ENCODE measurements around the gene EPG5.
A peak's percentile ranks its signal among the peaks of the same experiment; 100 is the strongest.
"Not testable (repeated sequence)": the region's sequence is repeated elsewhere in the genome, so short reads cannot be mapped to it uniquely, and the experiment has no call there.

The EPG5 gene

DNA sequence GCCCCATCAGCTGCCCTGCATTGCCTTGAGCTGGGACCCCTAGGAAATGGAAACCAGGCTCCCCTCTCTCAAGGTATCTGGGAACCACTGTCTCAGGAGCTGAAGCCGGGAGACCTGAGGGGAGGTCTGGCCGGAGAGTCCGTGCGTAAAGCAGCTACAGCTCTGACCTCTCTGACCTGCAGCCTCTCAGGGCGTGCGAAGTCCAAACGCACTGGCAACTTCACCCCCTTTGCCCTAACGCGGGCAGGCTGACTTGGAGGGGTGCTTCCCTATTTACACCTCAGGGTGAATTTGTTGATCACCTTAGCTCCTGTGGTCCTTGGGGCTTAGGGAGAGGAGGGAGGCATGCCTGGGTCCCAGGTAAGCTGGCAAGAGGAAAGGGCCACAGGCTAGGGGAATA lies 124.1 kb downstream of the EPG5 start:
- no peak overlapping the region for H3K27ac ChIP-seq
- H3K4me3 ChIP-seq, result no peak overlapping the region

DNA sequence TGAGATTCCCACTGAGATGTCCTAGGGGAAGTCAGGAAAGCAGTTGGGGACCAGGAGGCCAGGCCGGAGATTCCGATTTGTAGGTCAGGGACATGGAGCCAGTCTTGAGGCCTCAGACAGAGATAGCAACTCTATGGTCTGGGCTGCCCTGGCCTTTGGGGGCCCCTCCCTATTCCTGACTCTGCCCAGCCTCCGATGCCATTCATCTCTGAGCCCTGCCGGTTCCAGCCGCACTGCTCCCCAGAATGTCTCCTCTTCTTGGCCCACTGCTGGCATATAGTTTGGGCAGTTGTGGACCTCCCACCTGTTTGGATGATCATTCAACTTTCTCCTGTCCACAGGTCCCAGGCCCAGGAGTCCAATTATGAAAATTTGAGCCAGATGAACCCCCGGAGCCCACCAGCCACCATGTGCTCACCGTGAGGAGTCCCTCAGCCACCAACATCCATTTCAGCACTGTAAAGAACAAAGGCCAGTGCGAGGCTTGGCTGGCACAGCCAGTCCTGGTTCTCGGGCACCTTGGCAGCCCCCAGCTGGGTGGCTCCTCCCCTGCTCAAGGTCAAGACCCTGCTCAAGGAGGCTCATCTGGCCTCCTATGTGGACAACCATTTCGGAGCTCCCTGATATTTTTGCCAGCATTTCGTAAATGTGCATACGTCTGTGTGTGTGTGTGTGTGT lies 125.2 kb downstream of the EPG5 start:
- Histone ChIP-seq H3K4me3 (no peak overlapping the region), H3K27ac (no peak overlapping the region)

DNA sequence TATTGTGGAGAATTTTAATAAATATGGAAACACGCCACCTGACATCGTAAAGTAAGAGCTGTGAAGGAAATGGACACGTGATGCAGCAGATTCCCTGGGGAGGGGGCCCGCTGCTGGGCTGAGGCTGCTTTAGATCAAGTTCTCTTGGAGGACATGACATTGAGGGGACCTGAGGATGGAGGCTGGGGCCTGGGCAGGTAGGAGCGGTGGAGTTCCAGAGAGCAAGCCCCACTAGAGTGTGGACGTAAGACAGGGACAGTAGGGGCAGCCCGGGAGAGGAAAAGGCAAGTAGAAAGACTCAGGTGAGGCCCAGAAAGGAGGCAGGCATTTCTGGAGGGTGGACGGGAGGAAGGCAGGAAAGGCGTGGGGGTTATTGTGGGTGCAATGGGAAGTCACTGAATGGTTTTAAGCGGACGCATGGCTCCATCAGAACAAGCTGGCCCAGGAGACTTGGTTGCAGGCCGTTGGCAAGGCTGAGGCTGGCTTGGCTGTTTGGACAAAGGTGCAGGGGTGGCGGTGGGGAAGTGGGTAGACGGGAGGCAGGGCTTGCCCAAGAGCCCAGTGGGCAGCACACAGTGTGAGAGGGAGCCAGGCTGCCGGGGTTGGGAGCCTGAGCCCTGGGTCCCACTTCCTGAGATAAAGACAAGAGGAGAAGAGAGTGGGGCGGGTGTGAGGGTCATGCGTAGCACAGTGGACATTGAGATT lies 125.9 kb downstream of the EPG5 start:
- Histone ChIP-seq H3K27ac (no peak overlapping the region), H3K4me3 (no peak overlapping the region)

DNA sequence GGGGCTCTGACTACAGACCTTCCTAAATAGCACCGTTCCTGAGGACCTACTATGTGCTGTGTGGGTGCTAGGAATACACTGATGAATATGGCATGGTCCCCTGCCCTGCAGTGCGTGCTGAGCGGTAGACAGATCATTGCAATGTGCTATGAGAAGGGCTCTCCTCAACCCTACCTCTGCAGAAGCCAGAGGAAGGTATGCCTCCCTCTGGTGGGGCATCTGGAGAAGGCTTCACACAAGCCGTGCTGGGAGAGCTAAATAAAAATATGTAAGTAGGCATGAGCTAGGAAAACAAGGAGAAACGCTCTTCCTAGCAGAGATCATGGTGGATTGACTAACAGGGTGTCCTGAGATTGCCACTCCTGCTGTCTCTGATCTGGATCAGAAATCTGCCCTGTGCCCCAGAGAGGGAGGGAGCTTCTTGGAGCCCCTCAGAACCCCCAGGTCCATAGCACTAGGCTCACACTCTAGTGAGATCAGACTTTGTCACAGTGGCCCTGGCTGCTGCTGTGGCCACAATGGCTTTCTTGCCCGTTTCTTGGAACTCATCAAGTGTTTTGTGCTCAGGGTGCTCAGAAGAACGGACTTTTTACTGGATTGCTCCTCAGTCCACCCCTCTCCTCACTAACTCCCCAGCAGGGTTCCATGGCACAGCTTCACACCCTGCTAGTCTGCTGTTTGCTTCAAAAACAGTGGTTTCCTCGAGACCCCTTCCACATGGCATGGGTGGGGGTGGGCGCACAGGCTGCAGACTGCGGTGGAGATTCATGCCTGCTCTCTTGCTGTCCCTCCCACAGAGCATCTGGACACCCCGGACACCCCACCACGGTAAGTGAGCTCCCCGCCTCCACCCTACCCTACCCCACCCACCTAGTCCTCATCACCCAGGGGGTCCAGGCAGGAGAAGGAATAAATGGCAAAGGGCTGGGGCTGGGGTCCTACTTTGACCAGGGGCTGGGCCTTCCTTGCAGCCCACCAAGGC lies 127.4 kb downstream of the EPG5 start:
- H3K27ac ChIP-seq, result no peak overlapping the region

DNA sequence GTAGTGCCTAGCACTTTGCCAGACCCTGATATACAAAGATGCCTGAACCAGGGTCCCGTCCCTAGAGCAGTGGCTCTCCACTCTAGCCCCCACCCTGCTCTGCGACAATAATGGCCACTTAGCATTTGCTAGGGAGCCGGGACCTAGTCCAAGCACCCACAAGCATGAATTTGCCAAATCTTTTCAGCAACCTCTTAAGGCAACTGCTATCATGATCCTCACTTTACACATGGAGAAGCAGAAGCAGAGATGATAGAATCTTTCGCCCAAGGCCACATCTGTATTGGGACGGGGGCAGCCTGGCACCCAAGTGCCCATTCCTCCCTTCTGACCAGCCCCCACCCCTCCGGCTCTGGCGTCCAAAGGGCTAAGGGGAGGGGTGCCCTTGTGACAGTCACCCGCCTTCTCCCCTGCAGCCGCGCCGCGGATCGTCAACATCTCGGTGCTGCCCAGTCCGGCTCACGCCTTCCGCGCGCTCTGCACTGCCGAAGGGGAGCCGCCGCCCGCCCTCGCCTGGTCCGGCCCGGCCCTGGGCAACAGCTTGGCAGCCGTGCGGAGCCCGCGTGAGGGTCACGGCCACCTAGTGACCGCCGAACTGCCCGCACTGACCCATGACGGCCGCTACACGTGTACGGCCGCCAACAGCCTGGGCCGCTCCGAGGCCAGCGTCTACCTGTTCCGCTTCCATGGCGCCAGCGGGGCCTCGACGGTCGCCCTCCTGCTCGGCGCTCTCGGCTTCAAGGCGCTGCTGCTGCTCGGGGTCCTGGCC lies 128.6 kb downstream of the EPG5 start:
- Histone ChIP-seq H3K27ac (no peak overlapping the region), H3K4me3 (peak overlapping the region in 1 of 7 experiments; percentile 31)

More for the DNA sequence above, 127.4 kb downstream of the EPG5 start:
- H3K4me3 ChIP-seq, result no peak overlapping the region

DNA sequence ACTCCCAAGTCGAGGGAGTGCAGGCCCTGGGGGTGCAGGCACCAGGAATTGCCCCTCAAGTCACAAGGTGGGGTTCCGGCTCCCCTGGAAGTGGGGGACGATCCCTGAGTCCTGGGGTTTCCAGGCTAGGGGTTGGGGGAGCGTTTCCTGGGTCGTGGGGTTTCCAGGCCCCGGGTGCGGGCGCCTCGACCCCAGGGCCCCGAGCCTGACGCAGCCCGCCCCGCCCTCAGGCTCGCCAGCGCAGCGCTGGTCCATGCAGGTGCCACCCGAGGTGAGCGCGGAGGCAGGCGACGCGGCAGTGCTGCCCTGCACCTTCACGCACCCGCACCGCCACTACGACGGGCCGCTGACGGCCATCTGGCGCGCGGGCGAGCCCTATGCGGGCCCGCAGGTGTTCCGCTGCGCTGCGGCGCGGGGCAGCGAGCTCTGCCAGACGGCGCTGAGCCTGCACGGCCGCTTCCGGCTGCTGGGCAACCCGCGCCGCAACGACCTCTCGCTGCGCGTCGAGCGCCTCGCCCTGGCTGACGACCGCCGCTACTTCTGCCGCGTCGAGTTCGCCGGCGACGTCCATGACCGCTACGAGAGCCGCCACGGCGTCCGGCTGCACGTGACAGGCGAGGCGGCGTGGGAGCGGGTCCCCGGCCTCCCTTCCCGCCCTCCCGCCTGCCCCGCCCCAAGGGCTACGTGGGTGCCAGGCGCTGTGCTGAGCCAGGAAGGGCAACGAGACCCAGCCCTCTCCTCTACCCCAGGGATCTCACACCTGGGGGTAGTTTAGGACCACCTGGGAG lies 129.7 kb downstream of the EPG5 start:
- no peak overlapping the region for H3K27ac ChIP-seq
- peak overlapping the region; percentile 9 to 31 (median 25) for H3K4me3 ChIP-seq

DNA sequence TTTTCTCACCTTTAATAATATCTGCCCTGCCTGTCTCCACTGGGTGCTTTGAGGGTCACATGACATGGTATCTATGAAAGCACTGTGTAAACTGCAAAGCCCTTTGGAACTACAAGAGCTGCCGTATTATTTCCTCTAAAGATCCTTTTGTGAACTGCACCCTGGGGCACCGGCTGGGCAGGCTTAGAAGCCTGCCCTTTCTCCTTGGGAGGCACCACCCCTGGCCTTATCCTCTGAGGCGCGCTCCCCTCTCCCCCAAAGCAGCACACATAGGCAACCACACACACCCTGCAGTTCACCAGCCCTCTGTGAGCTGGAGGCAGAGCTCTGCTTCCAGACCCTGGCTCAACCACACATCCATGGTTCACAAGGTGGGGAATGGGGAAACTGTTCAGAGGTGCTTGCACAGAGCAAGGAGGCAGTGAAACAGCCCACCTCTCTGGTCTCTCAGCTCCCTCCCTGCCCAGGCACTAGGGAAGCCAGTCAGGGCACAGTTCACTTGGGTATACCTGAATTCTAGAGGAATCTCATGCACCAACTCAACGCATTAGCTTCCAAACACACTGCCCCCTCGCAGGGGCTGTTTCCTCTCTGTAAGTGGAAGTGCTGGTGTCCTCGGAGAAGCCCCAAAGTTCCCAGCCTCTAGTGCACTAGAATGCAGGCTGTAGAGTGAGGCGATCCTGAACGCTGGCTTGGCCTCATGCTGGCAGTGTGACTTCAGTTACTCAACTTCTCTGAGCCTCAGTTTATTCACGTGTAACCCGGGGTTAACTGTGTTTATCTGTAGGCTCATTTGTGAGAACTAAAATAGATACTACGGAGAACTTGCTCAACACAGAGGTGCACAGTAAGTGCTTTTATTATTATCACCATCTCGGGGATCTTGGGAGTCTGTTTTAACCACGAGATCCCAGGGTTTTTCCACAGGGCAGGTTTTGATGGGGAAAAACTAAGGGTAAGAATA lies 130.6 kb downstream of the EPG5 start:
- no peak overlapping the region for H3K4me3 ChIP-seq
- H3K27ac ChIP-seq, result no peak overlapping the region

DNA sequence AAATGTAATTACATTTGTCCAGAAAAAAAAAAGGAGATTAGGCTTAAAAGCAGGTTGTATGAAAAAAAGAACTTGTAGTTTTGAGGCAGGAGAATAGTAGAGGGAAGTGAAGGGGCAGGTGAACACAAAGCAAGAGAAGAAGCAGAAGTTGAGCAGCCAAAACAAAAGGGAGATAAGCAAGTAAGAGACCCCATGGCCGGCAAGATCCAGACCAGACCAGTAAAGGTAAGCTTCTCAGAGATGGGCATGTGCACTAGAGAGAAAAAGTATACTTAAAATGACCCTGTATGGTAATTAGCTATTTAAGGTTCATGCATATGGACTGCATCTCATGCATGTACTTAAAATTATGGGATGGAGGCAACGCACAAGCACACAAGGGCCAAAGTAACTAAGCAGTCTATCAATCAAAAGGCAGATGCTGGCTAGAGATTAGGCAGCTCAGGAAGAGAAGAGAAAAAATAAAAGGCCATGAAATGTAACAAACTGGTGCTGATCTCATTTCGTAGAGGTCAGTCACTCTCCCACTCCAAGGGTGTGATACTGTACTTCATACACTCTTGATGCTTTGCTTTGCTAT lies 132.0 kb downstream of the EPG5 start:
- H3K27ac ChIP-seq, result no peak overlapping the region
- no peak overlapping the region for H3K4me3 ChIP-seq

DNA sequence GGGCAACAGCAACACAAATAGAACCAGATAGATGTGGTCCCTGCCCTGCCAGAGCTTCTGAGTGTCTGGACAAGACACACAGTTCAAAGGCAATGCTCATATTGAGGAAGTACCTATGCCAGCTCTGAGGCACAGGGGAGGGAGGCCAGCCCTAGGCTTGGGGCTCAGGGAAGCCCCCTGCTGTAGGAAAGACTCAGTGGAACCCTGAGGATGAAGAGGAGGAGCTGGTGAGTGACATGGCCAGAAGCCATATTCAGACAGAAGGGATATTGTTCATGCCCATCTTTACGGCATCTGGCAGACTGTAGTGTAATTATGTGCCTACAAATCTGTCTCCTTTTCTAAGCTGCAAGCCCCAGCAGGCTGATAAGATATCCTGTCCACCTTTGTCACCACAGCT lies 132.8 kb downstream of the EPG5 start:
- no peak overlapping the region for H3K27ac ChIP-seq
- H3K4me3 ChIP-seq, result no peak overlapping the region

DNA sequence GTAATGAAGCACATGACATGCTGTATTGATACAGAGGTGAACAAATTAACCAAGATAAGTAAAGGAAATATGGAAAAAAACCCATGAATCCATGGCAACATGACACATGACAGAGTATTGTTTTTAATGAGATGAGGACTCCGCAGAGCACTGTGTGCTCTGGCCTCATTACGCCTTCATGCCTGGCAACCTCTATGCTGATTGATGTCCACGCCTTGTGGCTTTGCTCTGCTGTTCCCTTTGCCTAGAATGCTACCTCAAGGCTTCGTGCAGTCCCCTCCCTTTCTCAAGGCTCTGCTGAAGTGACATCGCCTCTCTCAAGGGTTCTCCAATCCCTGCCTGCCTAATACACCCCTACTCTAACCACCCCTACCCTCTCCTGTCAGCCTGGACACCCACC lies 133.3 kb downstream of the EPG5 start:
- Histone ChIP-seq H3K27ac (no peak overlapping the region), H3K4me3 (no peak overlapping the region)

DNA sequence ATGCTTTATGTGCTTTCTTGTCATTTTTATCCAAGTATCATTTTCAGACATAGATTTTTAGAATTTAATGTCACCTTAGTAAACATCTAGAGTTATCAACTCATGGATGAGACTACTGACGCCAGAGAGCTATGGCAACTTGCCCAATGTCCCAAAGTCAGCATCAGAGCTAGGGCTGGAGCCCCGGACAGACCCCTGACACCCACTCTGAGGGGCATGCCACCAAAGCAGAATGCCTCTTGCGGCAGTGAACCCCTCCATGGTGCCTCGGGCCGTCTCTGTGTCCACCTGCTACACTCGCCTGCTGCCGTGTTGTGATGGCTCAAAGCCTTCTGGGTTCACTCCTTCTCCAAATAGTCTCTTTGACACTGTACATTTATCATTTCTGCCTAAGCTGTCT lies 136.2 kb downstream of the EPG5 start:
- no peak overlapping the region for H3K27ac ChIP-seq

DNA sequence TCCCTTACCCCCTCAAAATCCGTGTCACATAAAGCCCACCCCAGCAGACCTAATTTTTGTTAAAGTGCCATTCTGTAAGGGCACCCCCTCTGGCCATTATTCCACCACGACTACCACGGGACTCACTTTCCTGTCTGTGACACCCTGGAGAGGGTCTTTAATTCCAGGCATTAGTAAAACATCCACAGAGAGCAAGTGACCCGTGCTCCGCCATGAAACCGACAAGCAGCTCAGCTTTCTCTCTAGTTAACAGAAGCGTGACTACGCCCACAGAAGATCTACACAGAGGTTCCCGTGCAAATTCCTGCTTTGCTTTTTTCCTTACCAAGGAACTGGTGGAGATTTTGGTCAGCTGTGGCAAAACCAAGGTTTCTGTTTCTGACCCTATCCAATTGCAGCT lies 137.3 kb downstream of the EPG5 start:
- H3K27ac ChIP-seq, result no peak overlapping the region

More for the DNA sequence above, 136.2 kb downstream of the EPG5 start:
- H3K4me3 ChIP-seq, result no peak overlapping the region

DNA sequence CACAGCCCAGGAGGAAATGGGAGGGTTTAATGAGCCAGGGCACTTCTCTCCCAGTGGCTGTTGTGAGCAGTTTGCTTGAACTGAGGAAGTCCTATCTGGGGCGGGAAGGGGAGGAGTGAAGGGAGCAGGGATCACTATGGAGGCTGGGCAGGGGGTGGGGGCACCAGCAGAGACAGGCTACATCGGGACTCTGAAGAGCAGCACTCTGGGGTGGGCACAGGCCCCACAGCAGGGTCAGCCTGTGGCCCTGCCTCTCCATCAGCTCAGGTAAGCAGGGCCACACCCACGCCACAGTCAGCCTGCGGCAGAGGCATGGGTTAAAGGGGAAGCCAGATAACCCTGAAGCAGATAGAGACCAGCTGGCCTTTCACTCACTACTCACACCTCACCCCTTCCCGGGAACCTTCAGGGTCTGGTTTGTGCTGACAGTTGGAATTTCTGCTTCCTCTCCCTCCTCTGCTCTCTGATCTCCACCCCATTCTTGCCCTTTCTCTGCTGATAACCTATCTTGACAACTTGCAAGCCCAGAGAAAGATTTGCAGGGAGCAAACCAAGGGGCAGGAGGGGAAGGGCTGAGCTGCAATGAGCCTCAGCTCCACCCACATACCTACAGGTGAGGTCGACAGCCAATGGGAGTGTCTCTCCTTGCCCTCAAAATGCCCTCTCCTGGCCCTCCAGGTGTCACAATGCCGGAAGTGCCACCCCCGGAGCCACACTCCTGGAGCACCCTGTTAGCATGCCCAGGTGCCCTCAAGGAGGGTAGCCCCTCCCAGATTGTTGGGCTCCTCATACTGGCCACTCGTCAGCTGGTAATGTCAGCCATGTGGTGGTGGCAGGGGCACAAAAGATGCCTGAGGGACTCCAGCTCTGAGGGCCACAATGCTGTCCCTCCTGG lies 138.0 kb downstream of the EPG5 start:
- Histone ChIP-seq H3K4me3 (no peak overlapping the region), H3K27ac (peak overlapping the region in 4 of 21 experiments; percentile 15 to 59 (median 34))

More for the DNA sequence above, 137.3 kb downstream of the EPG5 start:
- H3K4me3 ChIP-seq, result no peak overlapping the region

DNA sequence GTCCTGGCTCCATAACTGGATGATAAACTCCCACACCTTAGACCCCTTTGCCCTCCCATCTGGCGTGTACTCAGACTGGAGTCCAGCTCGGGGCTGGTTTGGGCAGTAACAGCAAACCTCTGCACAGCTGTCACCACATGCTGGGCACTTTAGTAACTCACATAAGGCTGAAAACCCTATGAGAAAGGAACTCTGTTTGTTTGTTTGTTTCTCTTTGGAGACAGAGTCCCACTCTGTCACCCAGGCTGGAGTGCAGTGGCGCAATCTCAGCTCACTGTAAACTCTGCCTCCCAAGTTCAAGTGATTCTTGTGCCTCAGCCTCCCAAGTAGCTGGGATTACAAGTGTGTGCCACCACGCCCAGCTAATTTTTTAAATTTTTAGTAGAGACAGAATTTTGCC lies 140.4 kb downstream of the EPG5 start:
- H3K27ac ChIP-seq, H3K4me3 ChIP-seq: not testable (repeated sequence)

DNA sequence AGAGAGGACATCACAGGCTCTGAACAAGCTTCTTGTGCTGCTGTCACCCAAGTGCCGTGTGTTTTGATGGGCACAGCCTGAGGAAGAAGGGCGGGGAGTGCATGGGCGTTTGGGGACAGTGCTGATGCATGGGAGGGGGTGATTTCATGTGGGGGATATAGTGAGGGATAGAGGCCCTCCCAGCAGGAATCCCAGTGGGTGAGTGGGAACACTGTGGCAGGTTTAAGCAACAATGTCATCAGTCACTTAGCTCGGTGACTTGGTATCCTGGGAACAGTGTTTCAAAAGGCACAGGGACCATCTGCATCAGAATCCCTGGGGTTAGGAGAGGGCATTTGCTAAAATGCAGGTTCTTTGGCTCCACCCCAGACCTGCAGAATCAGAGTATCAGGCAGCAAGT lies 141.0 kb downstream of the EPG5 start:
- H3K4me3 ChIP-seq, result no peak overlapping the region
- H3K27ac ChIP-seq, result no peak overlapping the region

DNA sequence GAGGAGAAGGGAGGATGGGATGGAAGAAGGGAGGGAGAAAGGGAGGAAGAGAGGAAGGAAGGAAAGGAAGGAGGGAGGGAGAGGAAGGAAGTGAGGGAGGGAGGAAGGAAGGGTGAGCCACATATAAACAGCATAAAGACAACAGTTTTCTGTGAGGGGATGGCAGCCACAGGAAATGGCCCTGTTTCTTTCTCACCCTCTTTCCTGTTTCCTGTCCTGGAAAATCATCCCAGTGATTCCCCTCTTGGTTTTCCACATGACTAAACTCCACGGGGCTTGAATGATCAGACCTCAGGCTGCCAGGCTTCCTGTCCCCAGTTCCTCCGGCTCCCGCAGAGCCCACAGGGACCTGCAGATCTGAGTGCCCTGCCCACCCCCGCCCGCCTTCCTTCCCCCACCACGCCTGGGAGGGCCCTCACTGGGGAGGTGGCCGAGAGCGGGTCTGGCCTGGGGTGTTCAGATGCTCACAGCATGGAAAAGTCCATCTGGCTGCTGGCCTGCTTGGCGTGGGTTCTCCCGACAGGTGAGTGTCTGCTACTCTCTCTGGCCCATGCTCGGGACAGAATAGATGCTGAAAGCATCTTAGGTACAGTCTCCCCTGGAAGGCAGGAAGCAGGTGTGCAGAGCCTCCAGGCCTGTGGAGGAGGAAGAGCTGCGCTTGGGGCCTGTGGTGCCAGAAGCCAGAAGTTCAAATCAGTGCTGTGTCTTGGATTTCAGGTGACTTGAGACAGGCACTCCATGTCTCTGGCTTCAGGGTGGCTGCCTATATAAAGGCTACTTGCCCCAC lies 141.7 kb downstream of the EPG5 start, which contains the start of gene SIGLEC15:
TSS of gene SIGLEC15 (plus strand) at position 418 of the 787 bp plus-strand sequence. CDS start at position 472, 54 bp downstream.
- Histone ChIP-seq H3K4me3 (no peak within 1 kb of the TSS), H3K27ac (no peak within 1 kb of the TSS)
